HG02973 (cell line): ENCODE measurements around the gene TEAD1.

Experiments used
- ATAC-seq: cut with Tn5 transposase; IDR thresholded peaks from one replicate; pipeline ENCODE4 v1.9.1; 2021; ENCODE audit warnings: moderate library complexity; ENCODE audit not compliant: unreplicated experiment

TEAD1 gene

GRCh38 chr11:12664385-12664784 is 9.8 kb upstream of the TEAD1 start:
- ATAC-seq, result no peak

GRCh38 chr11:12666915-12667314 is 7.3 kb upstream of the TEAD1 start:
- no peak for ATAC-seq

GRCh38 chr11:12667646-12668045 is 6.6 kb upstream of the TEAD1 start:
- ATAC-seq, result no peak

GRCh38 chr11:12668166-12668565 is 6.1 kb upstream of the TEAD1 start:
- ATAC-seq, result no peak

GRCh38 chr11:12669930-12670329 is 4.3 kb upstream of the TEAD1 start:
- no peak for ATAC-seq

- no peak for ATAC-seq
Measured at GRCh38 chr11:12671370-12671769, 2.9 kb upstream of the TEAD1 start.

GRCh38 chr11:12673601-12673923 is 659 bp upstream of the TEAD1 start:
- peak; percentile 20 for ATAC-seq

GRCh38 chr11:12674571-12674935 is 332 bp downstream of the TEAD1 start:
- ATAC-seq, result peak; percentile 30

- ATAC-seq, result no peak
Measured at GRCh38 chr11:12674936-12675696, 895 bp downstream of the TEAD1 start.

GRCh38 chr11:12675951-12676711 is 1.9 kb downstream of the TEAD1 start:
- no peak for ATAC-seq

- ATAC-seq, result no peak
Measured at GRCh38 chr11:12677131-12677530, 2.9 kb downstream of the TEAD1 start.

GRCh38 chr11:12678092-12678491 is 3.9 kb downstream of the TEAD1 start:
- ATAC-seq, result no peak

GRCh38 chr11:12678991-12679390 is 4.8 kb downstream of the TEAD1 start:
- ATAC-seq, result no peak

GRCh38 chr11:12679471-12679870 is 5.2 kb downstream of the TEAD1 start:
- ATAC-seq, result no peak

GRCh38 chr11:12680246-12680939 is 6.2 kb downstream of the TEAD1 start:
- ATAC-seq, result no peak

GRCh38 chr11:12680940-12681258 is 6.7 kb downstream of the TEAD1 start:
- ATAC-seq, result no peak

- no peak for ATAC-seq
Measured at GRCh38 chr11:12681466-12681865, 7.2 kb downstream of the TEAD1 start.

- no peak for ATAC-seq
Measured at GRCh38 chr11:12682288-12682687, 8.1 kb downstream of the TEAD1 start.

GRCh38 chr11:12682737-12683500 is 8.7 kb downstream of the TEAD1 start:
- ATAC-seq, result no peak

GRCh38 chr11:12683874-12684273 is 9.7 kb downstream of the TEAD1 start:
- no peak for ATAC-seq

- ATAC-seq, result no peak
Measured at GRCh38 chr11:12684315-12684714, 10.1 kb downstream of the TEAD1 start.
